GM12878 (cell line): Measurements from ENCODE around the gene AIDA.

Source experiments
- ATF3 ChIP-seq: IDR thresholded peaks from 2 replicates; pipeline ENCODE4 v1.6.1; 2011; ENCODE audit warnings: low read depth, mild to moderate bottlenecking, low read length, moderate library complexity, borderline replicate concordance; ENCODE audit errors: extremely low read depth
- BCL3 ChIP-seq: IDR thresholded peaks from 2 replicates; pipeline ENCODE4 v1.6.1; 2011; ENCODE audit warnings: borderline replicate concordance, low read depth, mild to moderate bottlenecking, moderate library complexity, low read length; ENCODE audit not compliant: insufficient read depth, poor library complexity, severe bottlenecking
- BRCA1 ChIP-seq: IDR thresholded peaks from 2 replicates; pipeline ENCODE4 v1.6.1; 2011; ENCODE audit warnings: low read depth, low read length, improper control_type of control experiment
- EP300 ChIP-seq, 2 experiments: fragments of 150-350 bp in 1 of 2; IDR thresholded peaks; 2 replicates each; pipeline ENCODE4 v1.6.1; 2011 to 2012; ENCODE audit warnings: low read depth in 2 of 2, low read length in 2 of 2, borderline replicate concordance in 1 of 2, improper control_type of control experiment in 1 of 2, inconsistent platforms in 1 of 2; ENCODE audit not compliant: control insufficient read depth in 1 of 2
- EZH2 ChIP-seq: IDR thresholded peaks from 2 replicates; pipeline ENCODE4 v1.6.1; 2012; ENCODE audit warnings: low read depth, mild to moderate bottlenecking, control low read depth, inconsistent platforms, low read length, borderline replicate concordance; ENCODE audit not compliant: control insufficient read depth
- JUND ChIP-seq: IDR thresholded peaks from 2 replicates; pipeline ENCODE4 v1.6.1; 2012; ENCODE audit warnings: low read depth, mild to moderate bottlenecking, low read length, improper control_type of control experiment, moderate library complexity
- MAX ChIP-seq: IDR thresholded peaks from 2 replicates; pipeline ENCODE4 v1.6.1; 2012; ENCODE audit warnings: low read depth, low read length, improper control_type of control experiment
- NR2C2 ChIP-seq: IDR thresholded peaks from 2 replicates; pipeline ENCODE4 v1.6.1; 2011; ENCODE audit warnings: borderline replicate concordance, low read depth; ENCODE audit not compliant: control insufficient read depth, insufficient read length
- POLR2A ChIP-seq: IDR thresholded peaks from 2 replicates; pipeline ENCODE4 v1.6.1; 2011; ENCODE audit warnings: low read depth, mild to moderate bottlenecking, low read length
- POLR2AphosphoS2 ChIP-seq: IDR thresholded peaks from 2 replicates; pipeline ENCODE4 v1.6.1; 2011; ENCODE audit warnings: low read depth, mild to moderate bottlenecking, low read length, improper control_type of control experiment, moderate library complexity
- RCOR1 ChIP-seq: conservative IDR thresholded peaks from 2 replicates; pipeline ENCODE4 v1.6.1; 2012; ENCODE audit warnings: low read depth, low read length, improper control_type of control experiment
- SREBF2 ChIP-seq: IDR thresholded peaks from 2 replicates; pipeline ENCODE4 v1.6.1; 2012; ENCODE audit warnings: mild to moderate bottlenecking, low read length
- ZNF274 ChIP-seq: IDR thresholded peaks from one replicate; pipeline ENCODE4 v1.8.0; 2011; ENCODE audit not compliant: insufficient read length, insufficient read depth
- TF ChIP-seq, protein P1 (sequence below), 3 experiments: IDR thresholded peaks in 2 of 3; conservative IDR thresholded peaks in 1 of 3; 2 replicates each; pipeline ENCODE4 v1.5.1; 2011; ENCODE audit warnings: low read depth in 3 of 3, low read length in 3 of 3, mild to moderate bottlenecking in 3 of 3, control low read depth in 2 of 3, moderate library complexity in 2 of 3, inconsistent platforms in 1 of 3, mixed read lengths in 1 of 3; ENCODE audit not compliant: control insufficient read depth in 2 of 3, insufficient read depth in 1 of 3; ENCODE audit errors: extremely low read depth in 1 of 3

GRCh38 chr1:222704260-222704659, 8.0 kb downstream of the AIDA start:
- TF ChIP-seq, protein P1, sequence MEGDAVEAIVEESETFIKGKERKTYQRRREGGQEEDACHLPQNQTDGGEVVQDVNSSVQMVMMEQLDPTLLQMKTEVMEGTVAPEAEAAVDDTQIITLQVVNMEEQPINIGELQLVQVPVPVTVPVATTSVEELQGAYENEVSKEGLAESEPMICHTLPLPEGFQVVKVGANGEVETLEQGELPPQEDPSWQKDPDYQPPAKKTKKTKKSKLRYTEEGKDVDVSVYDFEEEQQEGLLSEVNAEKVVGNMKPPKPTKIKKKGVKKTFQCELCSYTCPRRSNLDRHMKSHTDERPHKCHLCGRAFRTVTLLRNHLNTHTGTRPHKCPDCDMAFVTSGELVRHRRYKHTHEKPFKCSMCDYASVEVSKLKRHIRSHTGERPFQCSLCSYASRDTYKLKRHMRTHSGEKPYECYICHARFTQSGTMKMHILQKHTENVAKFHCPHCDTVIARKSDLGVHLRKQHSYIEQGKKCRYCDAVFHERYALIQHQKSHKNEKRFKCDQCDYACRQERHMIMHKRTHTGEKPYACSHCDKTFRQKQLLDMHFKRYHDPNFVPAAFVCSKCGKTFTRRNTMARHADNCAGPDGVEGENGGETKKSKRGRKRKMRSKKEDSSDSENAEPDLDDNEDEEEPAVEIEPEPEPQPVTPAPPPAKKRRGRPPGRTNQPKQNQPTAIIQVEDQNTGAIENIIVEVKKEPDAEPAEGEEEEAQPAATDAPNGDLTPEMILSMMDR (IDR thresholded peaks at IDR 0.05 in 2 of 3, conservative IDR thresholded peaks at IDR 0.05 in 1 of 3; ENCODE audit: control insufficient read depth in 2 of 3, extremely low read depth in 1 of 3, insufficient read depth in 1 of 3, low read depth in 3 of 3, low read length in 3 of 3), result no peak
- no peak for TF ChIP-seq POLR2AphosphoS2
- TF ChIP-seq BRCA1, result no peak
- no peak for TF ChIP-seq ATF3
- no peak for TF ChIP-seq ZNF274
- no peak for TF ChIP-seq POLR2A
- TF ChIP-seq EP300 (IDR thresholded peaks at IDR 0.05; ENCODE audit: borderline replicate concordance in 1 of 2, control insufficient read depth in 1 of 2, low read depth in 2 of 2, low read length in 2 of 2), result no peak
- no peak for TF ChIP-seq EZH2
- no peak for TF ChIP-seq JUND
- TF ChIP-seq BCL3, result no peak
- TF ChIP-seq MAX, result no peak
- no peak for TF ChIP-seq NR2C2
- TF ChIP-seq SREBF2, result no peak
- TF ChIP-seq RCOR1, result no peak
